ENCODE results near the gene LGALS7. TPM values are rescaled to one million over a fixed set of nuclear protein-coding genes. Genes with fewer than 3 reads are reported as not detected.
A peak's percentile ranks its signal among the peaks of the same experiment; 100 is the strongest.

LGALS7 gene
- total RNA-seq, 2 experiments from 2014 or later: not detected

DNA sequence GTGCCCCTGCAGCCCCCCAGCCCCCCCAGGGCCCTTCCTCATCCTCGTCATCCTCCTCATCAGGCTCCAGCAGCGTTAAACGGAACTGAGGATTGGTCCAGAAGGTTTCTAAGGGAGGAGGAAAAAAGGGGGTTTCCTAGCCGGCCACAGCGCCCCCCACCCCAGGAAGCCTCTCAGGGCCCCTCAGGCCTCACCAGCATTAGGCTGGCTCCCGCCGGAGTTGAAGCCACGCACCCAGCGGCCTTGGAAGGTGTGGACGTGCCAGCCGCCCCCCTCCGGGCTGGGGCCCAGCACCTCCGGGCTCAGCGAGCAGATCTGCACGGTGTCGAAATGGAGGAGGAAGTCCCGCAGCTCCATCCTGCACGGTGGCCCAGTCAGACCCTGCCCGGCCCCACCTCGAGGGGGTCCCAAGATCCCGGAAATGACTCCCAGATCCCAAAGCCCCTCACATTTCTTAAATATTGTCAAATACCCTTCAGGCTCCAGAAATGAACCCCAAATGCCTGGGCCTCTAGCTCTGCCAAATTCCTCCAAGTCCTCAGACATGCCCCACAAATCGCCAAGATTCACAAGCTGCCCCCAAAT is 35.9 kb downstream of the LGALS7 start:
- DNase-seq (no peak), ATAC-seq (no peak)
- peak overlapping the region; percentile 8 for H3K4me3 Mint-ChIP-seq
- peaks cover 1% of the 10 kb centered on the region for H3K36me3 Mint-ChIP-seq
- peaks cover 4% of the 10 kb centered on the region for H3K27me3 Mint-ChIP-seq
- CTCF ChIA-PET: interaction anchor here (0.7 kb wide), 1 partner anchor 148 kb away, joined by 3 read pairs; no protein-coding TSS in a partner anchor
- H3K4me1 Mint-ChIP-seq: peaks cover 50% of the 10 kb centered on the region
- H3K27ac Mint-ChIP-seq: no peak overlapping the region
- no peaks in the 10 kb centered on the region for H3K9me3 Mint-ChIP-seq (ENCODE audit: low read depth)

- Mint-ChIP-seq H3K4me1 (peaks cover 53% of the 10 kb centered on the region), H3K4me3 (peak overlapping the region; percentile 61), H3K9me3 (ENCODE audit: low read depth) (no peaks in the 10 kb centered on the region), H3K27me3 (peaks cover 4% of the 10 kb centered on the region), H3K27ac (no peak overlapping the region), H3K36me3 (peaks cover 2% of the 10 kb centered on the region)
- no peak for ATAC-seq
- CTCF ChIA-PET: no interaction called here
- DNase-seq: peak; percentile 79
Measured at GRCh38 chr19:38736413-38737280, 36.7 kb downstream of the LGALS7 start.

DNA sequence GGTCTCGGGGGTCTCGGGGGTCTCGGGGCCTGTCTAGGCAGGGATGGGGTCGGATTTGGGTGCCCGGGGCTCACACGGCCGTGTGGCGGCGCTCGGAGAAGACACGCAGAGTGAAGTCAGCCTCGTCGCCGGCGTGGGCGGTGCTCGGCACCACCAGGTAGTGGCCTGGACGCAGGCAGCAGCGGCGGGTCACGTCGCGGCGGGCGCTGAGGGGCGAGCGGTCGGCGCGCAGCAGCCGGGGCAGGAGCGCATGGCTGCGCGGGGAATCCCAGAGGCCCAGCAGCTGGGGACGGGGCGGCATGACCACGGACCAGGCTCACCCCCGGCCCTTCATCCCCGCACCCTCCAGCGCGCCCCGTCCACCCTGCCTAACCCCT is 37.3 kb downstream of the LGALS7 start:
- CTCF ChIA-PET: interaction anchor here (4.5 kb wide), 1 partner anchor 194 kb away, joined by 33 read pairs; the partner anchor contains the start of genes MRPS12 and SARS2
- Mint-ChIP-seq H3K36me3 (peaks cover 6% of the 10 kb centered on the region), H3K4me3 (peak overlapping the region; percentile 61), H3K27ac (peak overlapping the region; percentile 46), H3K27me3 (peaks cover 4% of the 10 kb centered on the region), H3K9me3 (ENCODE audit: low read depth) (no peaks in the 10 kb centered on the region), H3K4me1 (peaks cover 55% of the 10 kb centered on the region)
- ATAC-seq (peak; percentile 57), DNase-seq (peak; percentile 77)

DNA sequence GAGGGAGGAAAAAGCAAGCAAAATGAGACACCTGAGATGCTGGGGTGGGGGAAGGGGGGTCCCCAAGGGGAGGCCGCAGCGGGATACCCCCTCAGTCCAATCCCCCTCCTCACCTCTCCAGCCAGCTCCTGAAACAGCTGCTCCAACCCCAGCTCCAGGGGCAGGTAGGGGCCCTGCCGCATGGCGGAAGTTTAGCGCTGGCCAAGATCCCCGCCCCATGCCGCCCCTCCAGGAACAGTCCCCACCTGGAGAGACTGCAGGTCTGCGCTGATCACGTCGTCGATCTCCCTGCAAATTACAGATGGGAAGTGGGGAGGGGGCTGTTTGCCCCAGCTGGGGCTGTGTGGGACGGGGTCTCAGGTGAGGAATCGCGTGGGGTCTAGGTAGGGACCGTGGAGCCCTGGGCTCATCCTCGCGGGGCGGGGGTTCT is 38.0 kb downstream of the LGALS7 start:
- H3K9me3 Mint-ChIP-seq (ENCODE audit: low read depth): no peaks in the 10 kb centered on the region
- H3K27me3 Mint-ChIP-seq: peaks cover 4% of the 10 kb centered on the region
- ATAC-seq (peak; percentile 38), DNase-seq (peak; percentile 72)
- peak overlapping the region; percentile 89 for H3K27ac Mint-ChIP-seq
- peak overlapping the region; percentile 75 for H3K4me3 Mint-ChIP-seq
- H3K4me1 Mint-ChIP-seq: peaks cover 55% of the 10 kb centered on the region
- CTCF ChIA-PET: interaction anchor here (1.0 to 4.5 kb wide), 12 partner anchors 42 to 373 kb away, joined by 3 to 33 read pairs (median 6); partner anchors contain the start of genes EIF3K, FAM98C, MAP4K1 and MRPS12
- peaks cover 10% of the 10 kb centered on the region for H3K36me3 Mint-ChIP-seq

GRCh38 chr19:38734426-38735256 is 38.7 kb downstream of the LGALS7 start:
- peaks cover 51% of the 10 kb centered on the region for H3K4me1 Mint-ChIP-seq
- ATAC-seq: peak; percentile 57
- H3K36me3 Mint-ChIP-seq: peaks cover 14% of the 10 kb centered on the region
- H3K27ac Mint-ChIP-seq: peak overlapping the region; percentile 89
- no peaks in the 10 kb centered on the region for H3K9me3 Mint-ChIP-seq (ENCODE audit: low read depth)
- peak overlapping the region; percentile 75 for H3K4me3 Mint-ChIP-seq
- H3K27me3 Mint-ChIP-seq: peaks cover 4% of the 10 kb centered on the region
- CTCF ChIA-PET: interaction anchor here (1.0 to 4.5 kb wide), 18 partner anchors 10 to 372 kb away, joined by 3 to 33 read pairs (median 4); partner anchors contain the start of genes ACTN4, EIF3K, FAM98C and MAP4K1
- peak; percentile 81 for DNase-seq

DNA sequence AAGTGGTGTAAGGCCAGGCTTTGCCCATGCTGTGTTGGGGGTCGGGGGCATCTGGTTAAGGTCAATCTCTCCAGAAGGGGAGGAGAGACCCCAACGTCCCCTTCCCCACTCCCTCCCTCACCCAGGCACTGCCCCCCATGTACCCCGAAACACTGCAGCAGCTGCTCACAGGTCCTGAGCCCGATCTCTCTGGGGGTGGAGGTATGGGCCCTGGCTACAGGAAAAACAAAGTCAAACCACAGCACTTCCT is 39.2 kb downstream of the LGALS7 start:
- Mint-ChIP-seq H3K27me3 (peaks cover 4% of the 10 kb centered on the region), H3K9me3 (ENCODE audit: low read depth) (no peaks in the 10 kb centered on the region), H3K4me1 (peaks cover 47% of the 10 kb centered on the region), H3K4me3 (peak overlapping the region; percentile 75), H3K27ac (peak overlapping the region; percentile 89), H3K36me3 (peaks cover 16% of the 10 kb centered on the region)
- CTCF ChIA-PET: interaction anchor here (1.0 to 4.5 kb wide), 15 partner anchors 9 to 372 kb away, joined by 3 to 33 read pairs (median 5); partner anchors contain the start of genes ACTN4, FAM98C, MRPS12 and RINL
- DNase-seq (no peak), ATAC-seq (no peak)

DNA sequence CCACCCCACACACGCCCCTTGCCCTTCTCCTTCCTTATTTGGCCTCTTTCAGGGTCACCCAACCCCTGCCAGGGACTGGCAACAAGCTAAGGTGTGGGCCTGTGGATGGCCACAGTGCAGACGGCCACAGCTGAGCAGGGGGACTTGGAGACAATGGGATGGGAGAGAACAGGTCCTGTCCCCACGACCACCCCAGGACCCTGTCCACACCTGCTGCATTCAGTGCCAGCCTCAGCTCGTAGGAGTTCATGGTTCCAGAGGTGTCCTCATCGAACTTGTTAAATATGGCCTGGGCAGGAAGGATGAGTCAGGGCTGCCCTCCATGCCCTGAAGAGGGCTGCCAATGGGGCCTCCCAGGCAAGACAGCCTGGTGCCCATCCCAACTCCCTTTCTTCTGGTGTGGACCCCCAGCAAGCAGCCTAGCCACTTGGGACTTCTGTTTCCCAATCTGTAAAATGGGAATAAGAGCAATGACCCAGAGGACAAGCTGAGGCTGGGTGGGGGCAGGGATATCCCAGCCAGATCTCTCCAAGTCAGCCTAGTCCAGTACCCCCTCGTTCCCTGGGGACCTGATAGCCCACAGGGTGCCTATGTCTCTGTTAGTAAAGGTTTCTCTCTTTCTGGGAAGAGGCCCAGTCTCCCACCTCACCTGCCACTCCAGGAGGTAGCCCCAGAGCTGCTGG is 39.7 kb downstream of the LGALS7 start:
- Mint-ChIP-seq H3K4me3 (peak overlapping the region; percentile 75), H3K9me3 (ENCODE audit: low read depth) (no peaks in the 10 kb centered on the region), H3K4me1 (peaks cover 44% of the 10 kb centered on the region), H3K27ac (peak overlapping the region; percentile 89), H3K27me3 (peaks cover 4% of the 10 kb centered on the region), H3K36me3 (peaks cover 19% of the 10 kb centered on the region)
- CTCF ChIA-PET: interaction anchor here (1.0 to 4.5 kb wide), 16 partner anchors 9 to 371 kb away, joined by 3 to 33 read pairs (median 4); partner anchors contain the start of genes ACTN4, FAM98C, MRPS12 and RINL
- DNase-seq: peak; percentile 51
- no peak for ATAC-seq

DNA sequence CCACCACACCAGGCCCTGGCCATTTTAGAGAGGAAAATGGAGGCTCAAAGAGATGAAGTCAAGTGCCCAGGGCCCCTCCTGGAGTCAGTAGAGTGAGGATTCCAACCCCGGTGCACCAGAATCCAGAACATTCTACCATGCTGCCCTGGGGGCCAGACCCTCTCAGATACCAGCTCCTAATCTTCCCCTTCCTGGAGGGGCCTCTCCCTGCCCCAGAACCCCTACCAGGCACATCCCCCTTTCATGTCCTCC is 40.1 kb downstream of the LGALS7 start:
- Mint-ChIP-seq H3K4me1 (peaks cover 42% of the 10 kb centered on the region), H3K9me3 (ENCODE audit: low read depth) (no peaks in the 10 kb centered on the region), H3K4me3 (no peak overlapping the region), H3K27me3 (peaks cover 4% of the 10 kb centered on the region), H3K36me3 (peaks cover 19% of the 10 kb centered on the region), H3K27ac (peak overlapping the region; percentile 89)
- CTCF ChIA-PET: interaction anchor here (1.2 to 4.5 kb wide), 7 partner anchors 36 to 330 kb away, joined by 3 to 33 read pairs (median 11); partner anchors contain the start of genes ACTN4, FAM98C, MRPS12 and SARS2
- DNase-seq (no peak), ATAC-seq (no peak)

DNA sequence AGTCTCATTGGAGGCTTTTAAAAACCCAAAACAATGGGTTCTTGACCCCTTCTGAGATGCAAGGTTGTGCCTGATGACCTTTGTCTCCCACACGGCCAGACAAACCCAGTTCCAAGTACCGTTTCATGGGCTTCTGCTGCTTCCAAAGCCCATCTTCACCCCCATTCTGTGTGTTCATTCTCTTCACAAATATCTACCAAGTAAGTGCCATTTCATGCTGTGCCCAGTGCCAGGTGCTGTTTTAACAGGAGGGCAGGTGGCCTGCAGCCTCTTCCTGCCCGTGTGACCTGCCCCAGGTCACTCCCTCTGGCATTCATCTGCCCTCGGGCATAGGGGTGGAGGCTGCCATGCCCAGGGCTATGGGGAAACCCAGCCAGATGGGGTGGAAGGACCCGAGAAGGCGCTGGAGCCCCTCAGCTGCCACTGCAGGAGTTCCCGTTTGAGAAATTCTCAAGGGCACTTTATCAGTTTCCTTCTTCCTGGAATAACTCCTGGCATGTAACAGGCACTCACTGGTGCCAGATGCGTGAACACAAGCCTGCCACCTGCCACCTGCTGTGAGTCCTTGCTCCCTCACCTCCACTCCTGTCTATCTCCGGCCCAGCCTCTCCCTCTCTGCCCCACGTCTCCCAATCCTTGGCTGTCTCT is 41.5 kb downstream of the LGALS7 start:
- DNase-seq: peak; percentile 39
- Mint-ChIP-seq H3K4me3 (no peak overlapping the region), H3K9me3 (ENCODE audit: low read depth) (no peaks in the 10 kb centered on the region), H3K4me1 (peaks cover 40% of the 10 kb centered on the region), H3K27me3 (no peaks in the 10 kb centered on the region), H3K27ac (peak overlapping the region; percentile 48), H3K36me3 (peaks cover 27% of the 10 kb centered on the region)
- ATAC-seq: no peak
- CTCF ChIA-PET: interaction anchor here (4.5 kb wide), 1 partner anchor 199 kb away, joined by 33 read pairs; the partner anchor contains the start of genes MRPS12 and SARS2

DNA sequence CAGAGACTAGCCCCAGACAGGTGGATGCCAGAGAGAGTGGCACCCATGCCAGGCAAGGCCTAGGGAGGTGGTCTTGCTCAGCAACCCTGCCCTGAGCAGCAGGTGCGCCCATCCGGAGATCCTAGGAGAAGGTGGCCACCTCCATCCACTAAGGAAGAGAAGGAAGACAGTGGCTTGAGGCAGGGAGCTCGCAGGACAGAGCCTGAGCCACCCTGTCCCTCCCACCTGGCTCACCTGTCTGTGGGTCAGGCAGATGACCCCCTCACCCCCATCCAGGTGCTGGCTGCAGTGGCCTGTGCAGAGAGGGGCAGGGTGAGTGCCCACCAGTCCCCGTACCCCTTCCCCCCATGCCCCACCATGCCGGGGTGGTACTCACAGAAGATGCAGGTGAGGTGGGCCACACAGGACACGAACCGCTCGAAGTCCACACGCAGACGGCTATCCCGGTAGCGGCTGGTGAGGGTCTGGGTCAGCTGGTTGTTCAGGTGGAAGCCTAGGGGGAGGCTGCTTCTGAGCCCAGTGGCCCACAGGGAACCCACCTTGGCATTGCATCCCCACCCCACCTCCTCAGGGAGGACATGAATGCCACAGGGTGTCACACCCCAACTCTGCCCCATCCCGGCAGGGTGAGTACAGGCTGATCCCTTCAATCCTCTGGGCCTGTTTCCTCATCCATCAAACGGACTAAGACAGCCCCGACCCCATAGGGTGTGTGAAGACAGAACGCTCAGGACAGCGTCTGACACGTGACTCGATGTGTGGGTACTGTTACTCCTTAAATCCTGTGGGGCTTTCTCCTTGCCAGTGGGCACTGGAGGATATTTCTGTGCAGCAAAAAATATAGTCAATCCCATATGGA is 42.4 kb downstream of the LGALS7 start:
- Mint-ChIP-seq H3K27me3 (no peaks in the 10 kb centered on the region), H3K36me3 (peaks cover 28% of the 10 kb centered on the region), H3K4me1 (peaks cover 40% of the 10 kb centered on the region), H3K27ac (peak overlapping the region; percentile 48), H3K4me3 (no peak overlapping the region), H3K9me3 (ENCODE audit: low read depth) (no peaks in the 10 kb centered on the region)
- ATAC-seq: no peak
- CTCF ChIA-PET: interaction anchor here (1.1 to 4.5 kb wide), 6 partner anchors 83 to 199 kb away, joined by 3 to 33 read pairs (median 4); partner anchors contain the start of genes ACTN4, MRPS12 and SARS2
- DNase-seq: no peak

DNA sequence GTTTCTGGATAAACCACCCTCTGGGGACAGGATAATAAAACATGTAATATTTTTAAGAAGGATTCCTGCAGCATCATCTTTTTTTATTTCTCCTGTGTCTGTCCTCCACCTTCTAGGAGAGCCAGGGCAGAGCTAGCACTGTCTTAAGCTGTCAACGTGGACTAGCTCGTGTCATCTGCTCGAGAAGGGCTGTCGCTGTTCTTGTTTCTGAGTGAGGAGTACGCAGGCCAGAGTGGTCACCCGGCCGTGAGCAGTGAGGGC is 42.9 kb downstream of the LGALS7 start:
- H3K27ac Mint-ChIP-seq: no peak overlapping the region
- H3K36me3 Mint-ChIP-seq: peaks cover 28% of the 10 kb centered on the region
- no peak for ATAC-seq

More for the DNA sequence above, 42.9 kb downstream of the LGALS7 start:
- Mint-ChIP-seq H3K4me3 (no peak overlapping the region), H3K9me3 (ENCODE audit: low read depth) (no peaks in the 10 kb centered on the region), H3K27me3 (no peaks in the 10 kb centered on the region), H3K4me1 (peaks cover 39% of the 10 kb centered on the region)
- CTCF ChIA-PET: interaction anchor here (0.7 to 1.5 kb wide), 8 partner anchors 40 to 174 kb away, joined by 3 to 6 read pairs (median 4); partner anchors contain the start of genes ACTN4 and ECH1
- no peak for DNase-seq
